ENCODE data around the gene DYNC2I2. TPM values are rescaled to one million over a fixed set of nuclear protein-coding genes. Genes with fewer than 3 reads are reported as not detected.

The DYNC2I2 gene
- total and polyA plus RNA-seq, 2 of the 4 experiments (the other 2 are of a cell fraction): 33.7 to 37.1 TPM

GRCh38 chr9:128634111-128634510 lies 22.5 kb downstream of the DYNC2I2 start:
- Histone ChIP-seq H4K91ac (ENCODE audit: insufficient read depth, low read depth, low read length) (no peak overlapping the region), H2AK5ac (ENCODE audit: low read depth, low read length) (no peak overlapping the region), H3K4me2 (ENCODE audit: low read depth, low read length) (no peak overlapping the region), H3K9me1 (ENCODE audit: insufficient read depth, low read length) (0 out of 2 replicates have a peak, but pooled peaks cover 5% of the 10 kb centered on the region), H3K18ac (ENCODE audit: low read depth, low read length) (no peak overlapping the region), H3K27ac (ENCODE audit: insufficient read depth, low read length) (no peak overlapping the region), H2BK15ac (ENCODE audit: low read depth, low read length) (no peak overlapping the region), H3K79me1 (ENCODE audit: low read depth in 1 of 2, low read length in 2 of 2) (peaks cover 0 to 32% of the 10 kb centered on the region in 2 experiments; a peak in 2 of 4 replicates), H2BK5ac (ENCODE audit: low read depth, low read length, poor library complexity, severe bottlenecking) (no peak overlapping the region), H2AFZ (replicated peaks; ENCODE audit: low read length, poor library complexity) (no peak overlapping the region), H3K4me1 (ENCODE audit: control insufficient read depth, insufficient read depth, low read length) (peaks cover 13% of the 10 kb centered on the region), H3K56ac (ENCODE audit: extremely low read depth, insufficient read depth, low read length) (no peak overlapping the region), H3K27me3 (ENCODE audit: control insufficient read depth, insufficient read depth, low read length) (no peaks in the 10 kb centered on the region), H3K23ac (ENCODE audit: low read depth, low read length) (no peak overlapping the region), H4K20me1 (ENCODE audit: insufficient read depth, low read length) (0 out of 2 replicates have a peak, but pooled peaks cover 3% of the 10 kb centered on the region), H3K36me3 (ENCODE audit: control insufficient read depth, insufficient read depth, low read length) (peaks cover 46% of the 10 kb centered on the region), H2BK20ac (ENCODE audit: low read depth, low read length) (no peak overlapping the region), H3K4ac (ENCODE audit: low read depth, low read length) (no peak overlapping the region), H3K14ac (replicated peaks; ENCODE audit: low read depth, low read length) (no peak overlapping the region), H2AK9ac (replicated peaks; ENCODE audit: low read depth, low read length, poor library complexity) (no peak overlapping the region), H3K9me3 (ENCODE audit: control insufficient read depth, insufficient read depth, low read length) (no peaks in the 10 kb centered on the region), H4K8ac (ENCODE audit: low read depth in 2 of 2, low read length in 2 of 2) (no peak overlapping the region), H3K4me3 (ENCODE audit: insufficient read depth, low read depth, low read length) (no peak overlapping the region), H2BK120ac (ENCODE audit: low read depth, low read length) (no peak overlapping the region), H3K9ac (ENCODE audit: low read depth, low read length) (no peak overlapping the region), H4K5ac (ENCODE audit: low read depth, low read length) (no peak overlapping the region)
- POLR2A ChIA-PET (ENCODE audit: unreplicated experiment): no interaction called here
- WGBS, 2 experiments (ENCODE audit: extremely low coverage in 2 of 2, insufficient read length in 1 of 2): 93% methylated on average over 5 of the region's 10 CpGs; no CpG with 5 or more reads in 1 of the 2 experiments
- CTCF ChIA-PET: no interaction called here
- DNase-seq: no peak
- in situ Hi-C loops (cut with MboI; ENCODE audit: low sequenced_read_pairs) (no loop called here), intact Hi-C loops (cut with micrococcal nuclease) (loop anchor here (2.0 kb wide), 2 partner anchors 75 to 295 kb away; no protein-coding TSS in a partner anchor), dilution Hi-C loops (cut with HindIII; ENCODE audit: low sequenced_read_pairs, unreplicated experiment) (no loop called here)
- ATAC-seq (ENCODE audit: low read depth): no peak
- TF ChIP-seq FOS (IDR thresholded peaks at IDR 0.05; ENCODE audit: low read depth, low read length) (no peak), MAZ (IDR thresholded peaks at IDR 0.05; ENCODE audit: borderline replicate concordance, low read depth, low read length) (no peak), CTCF (conservative IDR thresholded peaks at IDR 0.05; ENCODE audit: low read depth, low read length) (no peak), MXI1 (IDR thresholded peaks at IDR 0.05; ENCODE audit: borderline replicate concordance, low read depth, low read length) (no peak), CHD1 (IDR thresholded peaks at IDR 0.05; ENCODE audit: low read depth, low read length) (no peak), POLR2A (IDR thresholded peaks at IDR 0.05; ENCODE audit: low read depth, low read length) (no peak), NFE2L2 (IDR thresholded peaks at IDR 0.05; ENCODE audit: low read depth, low read length) (no peak), SMC3 (IDR thresholded peaks at IDR 0.05; ENCODE audit: low read depth, low read length) (no peak), RCOR1 (IDR thresholded peaks at IDR 0.05; ENCODE audit: insufficient replicate concordance, low read length) (no peak), MAFK (IDR thresholded peaks at IDR 0.05; ENCODE audit: low read depth, low read length) (no peak), CEBPB (IDR thresholded peaks at IDR 0.05; ENCODE audit: low read depth, low read length) (no peak), RAD21 (IDR thresholded peaks at IDR 0.05; ENCODE audit: low read length) (no peak), BHLHE40 (IDR thresholded peaks at IDR 0.05; ENCODE audit: low read depth, low read length) (no peak), RFX5 (IDR thresholded peaks at IDR 0.05; ENCODE audit: low read depth, low read length) (no peak)
- TF ChIP-seq, protein P1, sequence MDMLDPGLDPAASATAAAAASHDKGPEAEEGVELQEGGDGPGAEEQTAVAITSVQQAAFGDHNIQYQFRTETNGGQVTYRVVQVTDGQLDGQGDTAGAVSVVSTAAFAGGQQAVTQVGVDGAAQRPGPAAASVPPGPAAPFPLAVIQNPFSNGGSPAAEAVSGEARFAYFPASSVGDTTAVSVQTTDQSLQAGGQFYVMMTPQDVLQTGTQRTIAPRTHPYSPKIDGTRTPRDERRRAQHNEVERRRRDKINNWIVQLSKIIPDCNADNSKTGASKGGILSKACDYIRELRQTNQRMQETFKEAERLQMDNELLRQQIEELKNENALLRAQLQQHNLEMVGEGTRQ (IDR thresholded peaks at IDR 0.05; ENCODE audit: low read depth, low read length): no peak
- TF ChIP-seq, protein P2, sequence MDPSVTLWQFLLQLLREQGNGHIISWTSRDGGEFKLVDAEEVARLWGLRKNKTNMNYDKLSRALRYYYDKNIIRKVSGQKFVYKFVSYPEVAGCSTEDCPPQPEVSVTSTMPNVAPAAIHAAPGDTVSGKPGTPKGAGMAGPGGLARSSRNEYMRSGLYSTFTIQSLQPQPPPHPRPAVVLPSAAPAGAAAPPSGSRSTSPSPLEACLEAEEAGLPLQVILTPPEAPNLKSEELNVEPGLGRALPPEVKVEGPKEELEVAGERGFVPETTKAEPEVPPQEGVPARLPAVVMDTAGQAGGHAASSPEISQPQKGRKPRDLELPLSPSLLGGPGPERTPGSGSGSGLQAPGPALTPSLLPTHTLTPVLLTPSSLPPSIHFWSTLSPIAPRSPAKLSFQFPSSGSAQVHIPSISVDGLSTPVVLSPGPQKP (IDR thresholded peaks at IDR 0.05; ENCODE audit: borderline replicate concordance, low read depth, low read length): no peak
- no TSS peak for BruUV-seq (replicated peaks)
